ENCODE measurements around the gene HNF1B. TPM values are rescaled to one million over a fixed set of nuclear protein-coding genes. Genes with fewer than 3 reads are reported as not detected.

HNF1B gene
- polyA plus RNA-seq, 4 donors, result 119 to 134 (median 126) TPM

- DNase-seq (ENCODE audit: low read depth in 4 of 4, low spot score in 3 of 4), result peak in 3 of 4 donors; percentile 30 to 58 (median 44)
These were observed 68.5 kb downstream of the HNF1B start for GRCh38 chr17:37676115-37676925.

GRCh38 chr17:37674511-37674910 lies 70.3 kb downstream of the HNF1B start:
- no peak for DNase-seq (ENCODE audit: low read depth in 4 of 4, low spot score in 3 of 4)

GRCh38 chr17:37673386-37673785 lies 71.5 kb downstream of the HNF1B start:
- no peak for DNase-seq (ENCODE audit: low read depth in 4 of 4, low spot score in 3 of 4)

GRCh38 chr17:37672548-37673078 lies 72.2 kb downstream of the HNF1B start:
- no peak for DNase-seq (ENCODE audit: low read depth in 4 of 4, low spot score in 3 of 4)

GRCh38 chr17:37671824-37672547 lies 72.9 kb downstream of the HNF1B start:
- no peak for DNase-seq (ENCODE audit: low read depth in 4 of 4, low spot score in 3 of 4)

GRCh38 chr17:37671028-37671823 lies 73.6 kb downstream of the HNF1B start:
- DNase-seq (ENCODE audit: low read depth in 4 of 4, low spot score in 3 of 4), result no peak

GRCh38 chr17:37667039-37667438 lies 77.8 kb downstream of the HNF1B start:
- DNase-seq (ENCODE audit: low read depth in 4 of 4, low spot score in 3 of 4), result no peak

- DNase-seq (ENCODE audit: low read depth in 4 of 4, low spot score in 3 of 4), result no peak
These were observed 80.6 kb downstream of the HNF1B start for GRCh38 chr17:37664214-37664613.

GRCh38 chr17:37662353-37662752 lies 82.5 kb downstream of the HNF1B start:
- DNase-seq (ENCODE audit: low read depth in 4 of 4, low spot score in 3 of 4), result no peak

- DNase-seq (ENCODE audit: low read depth in 4 of 4, low spot score in 3 of 4), result no peak
These were observed 83.4 kb downstream of the HNF1B start for GRCh38 chr17:37661400-37662014.

- no peak for DNase-seq (ENCODE audit: low read depth in 4 of 4, low spot score in 3 of 4)
These were observed 84.9 kb downstream of the HNF1B start for GRCh38 chr17:37659925-37660324.

GRCh38 chr17:37657202-37657601 lies 87.7 kb downstream of the HNF1B start:
- no peak for DNase-seq (ENCODE audit: low read depth in 4 of 4, low spot score in 3 of 4)

GRCh38 chr17:37651849-37652248 lies 93.0 kb downstream of the HNF1B start:
- no peak for DNase-seq (ENCODE audit: low read depth in 4 of 4, low spot score in 3 of 4)

- DNase-seq (ENCODE audit: low read depth in 4 of 4, low spot score in 3 of 4), result no peak
These were observed 94.3 kb downstream of the HNF1B start for GRCh38 chr17:37650419-37651003.

- no peak for DNase-seq (ENCODE audit: low read depth in 4 of 4, low spot score in 3 of 4)
These were observed 96.3 kb downstream of the HNF1B start for GRCh38 chr17:37648555-37648954.

- no peak for DNase-seq (ENCODE audit: low read depth in 4 of 4, low spot score in 3 of 4)
These were observed 97.0 kb downstream of the HNF1B start for GRCh38 chr17:37647856-37648255.

GRCh38 chr17:37643869-37644268 lies 101.0 kb downstream of the HNF1B start:
- DNase-seq (ENCODE audit: low read depth in 4 of 4, low spot score in 3 of 4), result no peak

GRCh38 chr17:37643118-37643766 lies 101.6 kb downstream of the HNF1B start, which contains the start of gene DDX52:
Gene DDX52 (minus strand): TSS chr17:37643446. CDS start chr17:37643420, 26 bp downstream.
- peak; percentile 85 to 88 (median 86) for DNase-seq (ENCODE audit: low read depth in 4 of 4, low spot score in 3 of 4)

- DNase-seq (ENCODE audit: low read depth in 4 of 4, low spot score in 3 of 4), result peak in 1 of 4 donors; percentile 22
These were observed 102.2 kb downstream of the HNF1B start for GRCh38 chr17:37642681-37643080.

Data from right renal pelvis (tissue), 4 donors.